Fibroblast of skin of right biceps (primary cell): ENCODE measurements around the gene LUC7L3.
"Not testable (repeated sequence)": the region's sequence is repeated elsewhere in the genome, so short reads cannot be mapped to it uniquely, and the experiment has no call there.

Experiments used
- DNase-seq: peaks from one replicate; pipeline ENCODE4 v3.0.0-alpha.2; 2013

LUC7L3 gene

GRCh38 chr17:50790618-50791017 is 71.2 kb downstream of the LUC7L3 start:
- DNase-seq: no peak

- no peak for DNase-seq
Measured at GRCh38 chr17:50792132-50792531, 72.7 kb downstream of the LUC7L3 start.

- DNase-seq: no peak
Measured at GRCh38 chr17:50793007-50793406, 73.6 kb downstream of the LUC7L3 start.

- no peak for DNase-seq
Measured at GRCh38 chr17:50794361-50794760, 75.0 kb downstream of the LUC7L3 start.

- no peak for DNase-seq
Measured at GRCh38 chr17:50797135-50797810, 77.9 kb downstream of the LUC7L3 start.

GRCh38 chr17:50798424-50799288 is 79.3 kb downstream of the LUC7L3 start:
- peak; percentile 12 for DNase-seq

GRCh38 chr17:50799582-50799981 is 80.2 kb downstream of the LUC7L3 start:
- no peak for DNase-seq

- DNase-seq: no peak
Measured at GRCh38 chr17:50800196-50800700, 80.8 kb downstream of the LUC7L3 start.

- no peak for DNase-seq
Measured at GRCh38 chr17:50802609-50803571, 83.5 kb downstream of the LUC7L3 start.

- DNase-seq: no peak
Measured at GRCh38 chr17:50803676-50804075, 84.3 kb downstream of the LUC7L3 start.

- not testable (repeated sequence) for DNase-seq
Measured at GRCh38 chr17:50804749-50805475, 85.5 kb downstream of the LUC7L3 start.

- DNase-seq: no peak
Measured at GRCh38 chr17:50805486-50805885, 86.1 kb downstream of the LUC7L3 start.
